B cell (primary cell): ENCODE results near the gene EEFSEC. TPM values are rescaled to one million over a fixed set of nuclear protein-coding genes. Genes with fewer than 3 reads are reported as not detected.

Experiments
- ATAC-seq: fragments of 200-7000 bp; cut with Tn5 transposase; one replicate; pipeline ENCODE4 v1.10.0; 2021; ENCODE audit warnings: low read depth, mild to moderate bottlenecking, moderate number of reproducible peaks, moderate library complexity
- CTCF ChIA-PET: fragments of 350-600 bp; sonication (Branson Sonifier 250); formaldehyde crosslinking; loops from one replicate; lab custom pipeline; 2021; ENCODE audit warnings: antibody characterized with exemption, inconsistent platforms; lab: Charles Lee
- POLR2A ChIA-PET: fragments of 350-600 bp; sonication (Branson Sonifier 250); formaldehyde crosslinking; loops from one replicate; lab custom pipeline; 2021; ENCODE audit warnings: antibody characterized with exemption; lab: Charles Lee
- DNase-seq: peaks from one replicate; pipeline ENCODE4 v3.0.0; 2013
- H2AFZ ChIP-seq: 2 replicates; pipeline ENCODE4 v1.6.1; 2012; ENCODE audit warnings: mild to moderate bottlenecking, low read depth, low read length; ENCODE audit not compliant: insufficient read depth, poor library complexity, severe bottlenecking
- H3K27ac ChIP-seq, 2 donors: 1 replicate in 1 of 2; 2 replicates in 1 of 2; pipeline ENCODE4 v1.5.1; 2012 to 2013; ENCODE audit warnings: low read length in 2 of 2, mild to moderate bottlenecking in 2 of 2, moderate library complexity in 1 of 2
- H3K27me3 ChIP-seq, 4 experiments: fragments of 200-600 bp in 1 of 4; sonication (generic) in 1 of 4; replicated peaks in 1 of 4; 1 replicate in 2 of 4; 2 replicates in 2 of 4; pipeline versions ENCODE4 v1.6.1 to v1.7.0; 2013 to 2016; ENCODE audit warnings: low read length in 3 of 4, mild to moderate bottlenecking in 2 of 4, mixed read lengths in 1 of 4, moderate library complexity in 1 of 4; ENCODE audit not compliant: insufficient read depth in 4 of 4, control insufficient read depth in 3 of 4; ENCODE audit errors: control extremely low read depth in 1 of 4
- H3K36me3 ChIP-seq, 2 experiments: replicated peaks in 1 of 2; 1 replicate in 1 of 2; 2 replicates in 1 of 2; pipeline versions ENCODE4 v1.6.1 to v1.7.1; 2013; ENCODE audit warnings: low read length in 1 of 2; ENCODE audit not compliant: insufficient read depth in 2 of 2, control insufficient read depth in 1 of 2; ENCODE audit errors: control extremely low read depth in 1 of 2, extremely low read depth in 1 of 2
- H3K4me1 ChIP-seq, 2 donors: fragments of 200-600 bp in 1 of 2; sonication (generic) in 1 of 2; 1 replicate in 1 of 2; 2 replicates in 1 of 2; pipeline versions ENCODE4 v1.5.1 to v1.6.1; 2013 to 2017; ENCODE audit warnings: low read length in 2 of 2; ENCODE audit not compliant: control insufficient read depth in 2 of 2, insufficient read depth in 2 of 2
- H3K4me2 ChIP-seq: replicated peaks from 2 replicates; pipeline ENCODE3; 2012; ENCODE audit warnings: mild to moderate bottlenecking, low read depth, low read length; ENCODE audit not compliant: poor library complexity, severe bottlenecking
- H3K4me3 ChIP-seq, 5 experiments: fragments of 200-600 bp in 1 of 5; sonication (generic) in 1 of 5; 1 replicate in 3 of 5; 2 replicates in 2 of 5; pipeline versions ENCODE4 v1.5.1 to v1.7.0; 2011 to 2016; ENCODE audit warnings: low read length in 4 of 5, mild to moderate bottlenecking in 4 of 5, low read depth in 2 of 5, control low read depth in 1 of 5, moderate library complexity in 1 of 5; ENCODE audit not compliant: insufficient read depth in 1 of 5; ENCODE audit errors: control extremely low read depth in 1 of 5, extremely low read depth in 1 of 5
- H3K79me2 ChIP-seq: fragments of 200-600 bp; sonication (generic); one replicate; pipeline ENCODE4 v1.6.0; 2016; ENCODE audit warnings: low read length; ENCODE audit not compliant: control insufficient read depth, insufficient read depth
- H3K9ac ChIP-seq: fragments of 200-600 bp; sonication (generic); 2 replicates; pipeline ENCODE4 v1.6.1; 2017; ENCODE audit warnings: mild to moderate bottlenecking, low read length, moderate library complexity
- H3K9me3 ChIP-seq, 3 donors: one replicate each; pipeline versions ENCODE4 v1.6.1 to v1.7.1; 2013; ENCODE audit warnings: low read length in 2 of 3; ENCODE audit not compliant: control insufficient read depth in 2 of 3, insufficient read depth in 1 of 3; ENCODE audit errors: control extremely low read depth in 1 of 3
- H4K20me1 ChIP-seq: 2 replicates; pipeline ENCODE4 v1.6.0; 2012; ENCODE audit warnings: mild to moderate bottlenecking, low read length; ENCODE audit not compliant: insufficient read depth, control insufficient read depth, poor library complexity, severe bottlenecking
- H3K27ac Mint-ChIP-seq: one replicate; pipeline ENCODE4 v1.8.0; 2021; ENCODE audit warnings: mixed read lengths
- H3K27me3 Mint-ChIP-seq: one replicate; pipeline ENCODE4 v1.8.0; 2021; ENCODE audit warnings: mixed read lengths
- H3K4me1 Mint-ChIP-seq: one replicate; pipeline ENCODE4 v1.8.0; 2021; ENCODE audit warnings: mixed read lengths
- H3K4me3 Mint-ChIP-seq: one replicate; pipeline ENCODE4 v1.8.0; 2021; ENCODE audit warnings: mixed read lengths
- H3K9me3 Mint-ChIP-seq: one replicate; pipeline ENCODE4 v1.8.0; 2022; ENCODE audit warnings: mixed read lengths; ENCODE audit not compliant: insufficient read depth
- CTCF ChIP-seq: fragments of 200-600 bp; IDR thresholded peaks from one replicate; pipeline ENCODE4 v1.8.0; 2022; ENCODE audit warnings: antibody characterized with exemption, mild to moderate bottlenecking
- EZH2 ChIP-seq: IDR thresholded peaks from 2 replicates; pipeline ENCODE4 v1.6.1; 2012; ENCODE audit warnings: borderline replicate concordance, low read depth, mild to moderate bottlenecking, moderate library complexity, low read length; ENCODE audit not compliant: insufficient read depth, poor library complexity, severe bottlenecking
- intact Hi-C: fragments of 100-400 bp; cut with micrococcal nuclease; formaldehyde crosslinking; loops from one replicate; pipeline ENCODE4 v1.10.0; 2022
- polyA plus RNA-seq: library from polyadenylated mRNA; depleted of rRNA; stranded (reverse); fragments of >200 nt; gene quantifications from 2 replicates; pipeline ENCODE4 v1.2.3, GENCODE V29; 2012
- total RNA-seq, 2 donors: library from RNA; stranded (reverse); fragments of 120-200 nt in 1 of 2; gene quantifications; 1 replicate in 1 of 2; 2 replicates in 1 of 2; pipeline versions ENCODE4 v1.2.3 to v1.2.4, GENCODE V29; 2013 to 2022

The EEFSEC gene
- total and polyA plus RNA-seq, 2 donors (not counting 1 experiment from before 2014, with no cell fraction given) = 17.9 to 18.4 TPM

GRCh38 chr3:128222796-128223385 is 69.6 kb downstream of the EEFSEC start:
- intact Hi-C loops = no loop called here
- H3K4me3 Mint-ChIP-seq = no peak overlapping the region

More at GRCh38 chr3:128222796-128223385, 69.6 kb downstream of the EEFSEC start:
- H3K36me3 ChIP-seq = peaks cover 3 to 9% of the 10 kb centered on the region in 2 experiments
- H3K4me1 Mint-ChIP-seq = peaks cover under 1% of the 10 kb centered on the region
- H3K27ac Mint-ChIP-seq = no peak overlapping the region
- peaks cover 6 to 33% (median 18%) of the 10 kb centered on the region in 3 donors for H3K9me3 ChIP-seq
- H3K4me3 ChIP-seq = no peak overlapping the region
- no peaks in the 10 kb centered on the region for H3K27me3 ChIP-seq
- DNase-seq (no peak), ATAC-seq (no peak)
- H3K4me1 ChIP-seq = no peaks in the 10 kb centered on the region
- H3K4me2 ChIP-seq = no peak overlapping the region
- peaks cover 2% of the 10 kb centered on the region for H3K9me3 Mint-ChIP-seq
- H3K79me2 ChIP-seq = peaks cover 8% of the 10 kb centered on the region
- H4K20me1 ChIP-seq = peaks cover 4% of the 10 kb centered on the region
- H3K27me3 Mint-ChIP-seq = no peaks in the 10 kb centered on the region
- no peak overlapping the region for H2AFZ ChIP-seq
- no peak overlapping the region for H3K9ac ChIP-seq
- H3K27ac ChIP-seq = no peak overlapping the region
- POLR2A ChIA-PET = no interaction called here
- CTCF ChIA-PET = no interaction called here
- TF ChIP-seq EZH2 (no peak), CTCF (no peak)
